ENCODE measurements around the gene DCXR.

DCXR gene

GRCh38 chr17:82021107-82021899 lies 16.2 kb downstream of the DCXR start (continued):
- TF ChIP-seq HIC1 (tag by site-specific recombination; IDR thresholded peaks at IDR 0.05) (peak; percentile 73), ZBTB11 (tag by site-specific recombination; conservative IDR thresholded peaks at IDR 0.05; ENCODE audit: low read depth) (no peak), ZNF610 (tag by site-specific recombination; IDR thresholded peaks at IDR 0.05; ENCODE audit: borderline replicate concordance) (no peak), ZNF341 (tag by site-specific recombination; IDR thresholded peaks at IDR 0.05; ENCODE audit: low read depth) (peak; percentile 42; the same call in 1 of the 2 replicates), BCL6B (tag by site-specific recombination; IDR thresholded peaks at IDR 0.05) (no peak), ZBTB8A (tag by site-specific recombination; IDR thresholded peaks at IDR 0.05) (peak; percentile 81), ZNF513 (tag by site-specific recombination; IDR thresholded peaks at IDR 0.05) (no peak), ZBTB48 (tag by site-specific recombination; IDR thresholded peaks at IDR 0.05) (peak; percentile 96), REST (tag by site-specific recombination; IDR thresholded peaks at IDR 0.05) (no peak), ZNF792 (tag by site-specific recombination; IDR thresholded peaks at IDR 0.05) (no peak), ZNF600 (tag by site-specific recombination; IDR thresholded peaks at IDR 0.05) (peak; percentile 47), ZNF488 (tag by site-specific recombination; IDR thresholded peaks at IDR 0.05) (no peak), BCL11A (tag by site-specific recombination; IDR thresholded peaks at IDR 0.05; ENCODE audit: low read depth) (peak; percentile 64; the same call in 1 of the 2 replicates), MZF1 (tag by site-specific recombination; IDR thresholded peaks at IDR 0.05; ENCODE audit: borderline replicate concordance) (no peak), BCL11B (tag by site-specific recombination; IDR thresholded peaks at IDR 0.05; ENCODE audit: low read depth) (peak; percentile 64; the same call in 1 of the 2 replicates)
